Measurements from ENCODE around the gene CHRND. TPM values are rescaled to one million over a fixed set of nuclear protein-coding genes. Genes with fewer than 3 reads are reported as not detected.

CHRND gene
- total RNA-seq, 4 donors from 2014 or later = 49.1 to 119 (median 81.1) TPM

- peaks cover 0 to 10% of the 10 kb centered on the region in 2 donors for H3K36me3 ChIP-seq
- no peak overlapping the region for H3K4me3 ChIP-seq
- TF ChIP-seq CTCF (IDR thresholded peaks at IDR 0.05 in 4 of 5, conservative IDR thresholded peaks at IDR 0.05 in 1 of 5) (no peak), POLR2A (IDR thresholded peaks at IDR 0.05) (no peak)
- ATAC-seq (no peak), DNase-seq (no peak)
- no peaks in the 10 kb centered on the region for H3K9me3 ChIP-seq
- in situ Hi-C loops (cut with MboI; ENCODE audit: low sequenced_read_pairs in 4 of 4) = no loop called here
- H3K4me1 ChIP-seq = peaks cover 26 to 34% of the 10 kb centered on the region in 2 donors
- peak overlapping the region in 2 of 4 donors; percentile 87 to 88 for H3K27ac ChIP-seq
- no peaks in the 10 kb centered on the region for H3K27me3 ChIP-seq
- intact Hi-C loops (cut with DNase I; ENCODE audit: low total_unique reads) = no loop called here
These were observed 10.0 kb downstream of the CHRND start for GRCh38 chr2:232535761-232536530.

- in situ Hi-C loops (cut with MboI; ENCODE audit: low sequenced_read_pairs in 4 of 4) (no loop called here), intact Hi-C loops (cut with DNase I; ENCODE audit: low total_unique reads) (no loop called here)
- Histone ChIP-seq H3K4me1 (peaks cover 26 to 40% of the 10 kb centered on the region in 2 donors), H3K4me3 (no peak overlapping the region), H3K36me3 (peaks cover 0 to 10% of the 10 kb centered on the region in 2 donors), H3K27ac (peak overlapping the region; percentile 63 to 88 (median 78)), H3K27me3 (no peaks in the 10 kb centered on the region), H3K9me3 (no peaks in the 10 kb centered on the region)
- DNase-seq (peak in 1 of 2 donors; percentile 72), ATAC-seq (peak; percentile 50 to 60)
- TF ChIP-seq POLR2A (IDR thresholded peaks at IDR 0.05) = no peak
- TF ChIP-seq CTCF (IDR thresholded peaks at IDR 0.05 in 4 of 5, conservative IDR thresholded peaks at IDR 0.05 in 1 of 5) = peak; percentile 30 to 57 (median 43)
These were observed 11.1 kb downstream of the CHRND start for GRCh38 chr2:232537079-232537478.

GRCh38 chr2:232537499-232537898 is 11.5 kb downstream of the CHRND start:
- intact Hi-C loops (cut with DNase I; ENCODE audit: low total_unique reads) = no loop called here
- no peaks in the 10 kb centered on the region for H3K27me3 ChIP-seq
- H3K9me3 ChIP-seq = no peaks in the 10 kb centered on the region
- TF ChIP-seq POLR2A (IDR thresholded peaks at IDR 0.05) (no peak), CTCF (IDR thresholded peaks at IDR 0.05 in 4 of 5, conservative IDR thresholded peaks at IDR 0.05 in 1 of 5) (no peak)
- H3K4me1 ChIP-seq = peaks cover 26 to 44% of the 10 kb centered on the region in 2 donors
- peak overlapping the region; percentile 63 to 88 (median 78) for H3K27ac ChIP-seq
- no peak overlapping the region for H3K4me3 ChIP-seq
- ATAC-seq (peak; percentile 60 to 66), DNase-seq (peak; percentile 58 to 82)
- peaks cover 0 to 10% of the 10 kb centered on the region in 2 donors for H3K36me3 ChIP-seq
- in situ Hi-C loops (cut with MboI; ENCODE audit: low sequenced_read_pairs in 4 of 4) = no loop called here

- H3K36me3 ChIP-seq = peaks cover 0 to 10% of the 10 kb centered on the region in 2 donors
- no peak for DNase-seq
- no peak for ATAC-seq
- peaks cover 26 to 49% of the 10 kb centered on the region in 2 donors for H3K4me1 ChIP-seq
- no peak for TF ChIP-seq POLR2A (IDR thresholded peaks at IDR 0.05)
- no peak for TF ChIP-seq CTCF (IDR thresholded peaks at IDR 0.05 in 4 of 5, conservative IDR thresholded peaks at IDR 0.05 in 1 of 5)
- no peaks in the 10 kb centered on the region for H3K9me3 ChIP-seq
- no peaks in the 10 kb centered on the region for H3K27me3 ChIP-seq
- no peak overlapping the region for H3K4me3 ChIP-seq
- peak overlapping the region in 3 of 4 donors; percentile 69 to 88 (median 87) for H3K27ac ChIP-seq
- in situ Hi-C loops (cut with MboI; ENCODE audit: low sequenced_read_pairs in 4 of 4) = no loop called here
- intact Hi-C loops (cut with DNase I; ENCODE audit: low total_unique reads) = no loop called here
These were observed 12.7 kb downstream of the CHRND start for GRCh38 chr2:232538671-232539070.
